DND-41 (cell line): ENCODE data around the gene NLRP3.
"Not testable (repeated sequence)": the region's sequence is repeated elsewhere in the genome, so short reads cannot be mapped to it uniquely, and the experiment has no call there.

ENCODE experiments used
- ATAC-seq: fragments of 200-7000 bp; cut with Tn5 transposase; 3 replicates; pipeline ENCODE4 v1.9.1; 2021; ENCODE audit warnings: low read depth; ENCODE audit not compliant: insufficient read depth
- DNase-seq: peaks from one replicate; pipeline ENCODE4 v3.0.0-alpha.2; 2020
- H2AFZ ChIP-seq: 2 replicates; pipeline ENCODE4 v1.6.0; 2012; ENCODE audit warnings: low read depth, low read length
- H3K27ac ChIP-seq: 2 replicates; pipeline ENCODE4 v1.5.1; 2012; ENCODE audit warnings: low read length, inconsistent platforms
- H3K27me3 ChIP-seq: fragments of 200-600 bp; sonication (generic); 2 replicates; pipeline ENCODE4 v1.6.0; 2012; ENCODE audit warnings: low read length, mild to moderate bottlenecking, inconsistent platforms; ENCODE audit not compliant: insufficient read depth, poor library complexity
- H3K36me3 ChIP-seq: 2 replicates; pipeline ENCODE4 v1.5.1; 2012; ENCODE audit warnings: low read length, inconsistent platforms; ENCODE audit not compliant: insufficient read depth
- H3K4me1 ChIP-seq: 2 replicates; pipeline ENCODE4 v1.5.1; 2012; ENCODE audit warnings: mild to moderate bottlenecking, low read length; ENCODE audit not compliant: insufficient read depth
- H3K4me2 ChIP-seq: 2 replicates; pipeline ENCODE4 v1.6.0; 2012; ENCODE audit warnings: mild to moderate bottlenecking, moderate library complexity, low read length, inconsistent platforms; ENCODE audit not compliant: insufficient read depth
- H3K4me3 ChIP-seq, 2 experiments: fragments of 200-600 bp in 1 of 2; shearing (Covaris generic) in 1 of 2; 2 replicates each; pipeline ENCODE4 v1.5.1; 2012 to 2016; ENCODE audit warnings: inconsistent platforms in 2 of 2, low read length in 2 of 2, mild to moderate bottlenecking in 2 of 2, low read depth in 1 of 2, moderate library complexity in 1 of 2
- H3K79me2 ChIP-seq: 2 replicates; pipeline ENCODE4 v1.6.0; 2012; ENCODE audit warnings: low read length, inconsistent platforms; ENCODE audit not compliant: insufficient read depth
- H3K9ac ChIP-seq: 2 replicates; pipeline ENCODE4 v1.6.0; 2012; ENCODE audit warnings: low read depth, mild to moderate bottlenecking, inconsistent platforms, low read length, moderate library complexity
- H3K9me3 ChIP-seq: 2 replicates; pipeline ENCODE4 v1.5.1; 2012; ENCODE audit warnings: low read length, moderate library complexity, mild to moderate bottlenecking, inconsistent platforms; ENCODE audit not compliant: insufficient read depth, severe bottlenecking
- H4K20me1 ChIP-seq: 2 replicates; pipeline ENCODE4 v1.6.0; 2012; ENCODE audit warnings: low read length; ENCODE audit not compliant: insufficient read depth
- CTCF ChIP-seq: IDR thresholded peaks from 2 replicates; pipeline ENCODE4 v1.5.1; 2012; ENCODE audit warnings: borderline replicate concordance, low read length, moderate library complexity, mild to moderate bottlenecking; ENCODE audit not compliant: poor library complexity, severe bottlenecking; ENCODE audit errors: extremely low read depth
- EZH2 ChIP-seq: IDR thresholded peaks from 3 replicates; pipeline ENCODE4 v1.6.1; 2012; ENCODE audit warnings: borderline replicate concordance, low read depth, mild to moderate bottlenecking, moderate library complexity, low read length, inconsistent platforms; ENCODE audit not compliant: severe bottlenecking

Gene NLRP3

GRCh38 chr1:247371801-247372259 is 44.1 kb upstream of the NLRP3 start:
- no peak overlapping the region for H3K4me3 ChIP-seq
- no peak for ATAC-seq
- no peaks in the 10 kb centered on the region for H3K36me3 ChIP-seq
- H3K9me3 ChIP-seq, result no peaks in the 10 kb centered on the region
- H3K27ac ChIP-seq, result no peak overlapping the region
- no peak overlapping the region for H3K4me2 ChIP-seq
- no peak for DNase-seq
- no peaks in the 10 kb centered on the region for H4K20me1 ChIP-seq
- TF ChIP-seq EZH2 (no peak), CTCF (no peak)
- 0 out of 2 replicates have a peak, but pooled peaks cover 4% of the 10 kb centered on the region for H3K4me1 ChIP-seq
- no peak overlapping the region for H2AFZ ChIP-seq
- H3K27me3 ChIP-seq, result no peaks in the 10 kb centered on the region
- H3K9ac ChIP-seq, result no peak overlapping the region
- H3K79me2 ChIP-seq, result no peaks in the 10 kb centered on the region

- no peak overlapping the region for H3K27ac ChIP-seq
- no peaks in the 10 kb centered on the region for H3K9me3 ChIP-seq
- H2AFZ ChIP-seq, result peak overlapping the region; percentile 62
- no peaks in the 10 kb centered on the region for H3K79me2 ChIP-seq
- 0 out of 2 replicates have a peak, but pooled peaks cover 4% of the 10 kb centered on the region for H3K4me1 ChIP-seq
- H3K36me3 ChIP-seq, result no peaks in the 10 kb centered on the region
- H3K4me3 ChIP-seq, result peak overlapping the region in 1 of 2 experiments; percentile 42; a peak in 1 of 4 replicates
- TF ChIP-seq CTCF (peak; percentile 54), EZH2 (no peak)
- DNase-seq, result peak; percentile 58
- H3K4me2 ChIP-seq, result peak overlapping the region; percentile 56
- H3K9ac ChIP-seq, result peak overlapping the region; percentile 24; the same call in 1 of the 2 replicates
- no peaks in the 10 kb centered on the region for H4K20me1 ChIP-seq
- no peaks in the 10 kb centered on the region for H3K27me3 ChIP-seq
- peak; percentile 84 for ATAC-seq
Measured at GRCh38 chr1:247373721-247374141, 42.2 kb upstream of the NLRP3 start.

GRCh38 chr1:247374651-247375334 is 41.2 kb upstream of the NLRP3 start:
- DNase-seq, H3K27me3 ChIP-seq, H3K4me1 ChIP-seq, H4K20me1 ChIP-seq, H3K79me2 ChIP-seq, H3K27ac ChIP-seq, ATAC-seq, H3K9me3 ChIP-seq, H2AFZ ChIP-seq, H3K4me3 ChIP-seq, H3K36me3 ChIP-seq, H3K9ac ChIP-seq, H3K4me2 ChIP-seq: not testable (repeated sequence)

- no peak overlapping the region for H3K4me3 ChIP-seq
- no peak overlapping the region for H3K9ac ChIP-seq
- H2AFZ ChIP-seq, result no peak overlapping the region
Measured at GRCh38 chr1:247375747-247376146, 40.2 kb upstream of the NLRP3 start.

More at GRCh38 chr1:247375747-247376146, 40.2 kb upstream of the NLRP3 start:
- Histone ChIP-seq H3K79me2 (no peaks in the 10 kb centered on the region), H3K36me3 (no peaks in the 10 kb centered on the region), H3K27ac (no peak overlapping the region), H3K27me3 (no peaks in the 10 kb centered on the region), H3K4me1 (0 out of 2 replicates have a peak, but pooled peaks cover 4% of the 10 kb centered on the region), H4K20me1 (no peaks in the 10 kb centered on the region), H3K9me3 (peaks cover 3% of the 10 kb centered on the region), H3K4me2 (no peak overlapping the region)
- no peak for TF ChIP-seq CTCF
- TF ChIP-seq EZH2, result no peak
- DNase-seq (no peak), ATAC-seq (no peak)
